Fibroblast of the conjunctiva (primary cell): ENCODE results near the gene VWF.

Source experiments
- DNase-seq: peaks from one replicate; pipeline ENCODE4 v3.0.0-alpha.2; 2010; ENCODE audit warnings: low read depth

The VWF gene

DNA sequence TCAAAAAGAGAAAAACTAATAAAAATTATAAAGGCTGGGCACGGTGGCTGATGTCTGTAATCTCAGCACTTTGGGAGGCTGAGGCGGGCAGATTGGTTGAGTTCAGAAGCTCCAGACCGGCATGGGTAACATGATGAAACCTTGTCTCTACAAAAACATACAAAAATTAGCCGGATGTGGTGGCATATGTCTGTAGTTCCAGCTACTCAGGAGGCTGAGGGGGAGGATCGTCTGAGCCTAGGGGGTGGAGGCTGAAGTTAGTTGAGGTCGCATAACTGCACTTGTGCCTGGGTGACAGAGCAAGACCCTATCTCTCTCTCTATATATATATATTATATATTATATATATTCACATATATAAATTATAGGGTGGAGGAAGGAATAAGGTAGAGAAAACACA is 146.9 kb downstream of the VWF start:
- no peak for DNase-seq

- no peak for DNase-seq
Observed at GRCh38 chr12:5976711-5977110, 147.8 kb downstream of the VWF start.

GRCh38 chr12:5976196-5976595 is 148.3 kb downstream of the VWF start:
- DNase-seq: no peak

DNA sequence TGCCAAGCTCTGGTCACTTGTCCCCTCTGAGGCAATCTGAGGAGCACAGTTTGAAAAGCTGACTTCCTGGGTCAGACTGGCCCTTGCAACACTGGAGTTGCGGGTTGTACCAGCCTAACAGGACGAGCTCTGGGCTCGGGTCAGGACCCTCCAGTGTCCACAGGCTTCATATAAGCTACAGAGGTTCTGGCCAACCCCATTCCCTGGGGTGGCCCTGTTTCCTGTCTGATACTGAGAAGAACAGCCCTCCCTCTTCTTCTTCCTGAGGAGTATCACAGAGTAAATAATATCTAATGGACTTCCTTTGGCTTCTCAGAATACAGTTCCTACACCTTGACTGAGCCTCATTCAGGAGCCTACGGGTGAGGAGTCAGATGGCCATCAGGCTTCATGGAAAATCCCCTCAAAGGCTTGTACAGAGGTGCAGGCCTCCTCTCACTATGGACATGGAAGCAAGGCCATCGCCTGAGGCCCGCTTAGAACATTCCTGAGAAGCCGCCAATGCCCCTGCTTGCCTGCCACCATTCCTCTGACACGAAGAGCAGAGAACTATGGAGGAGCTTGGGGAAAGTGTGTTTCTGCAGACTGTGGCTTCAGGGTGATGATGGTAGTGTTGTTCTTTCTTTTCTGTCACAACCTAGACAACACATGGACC is 150.9 kb downstream of the VWF start:
- DNase-seq: no peak

- DNase-seq: no peak
Observed at GRCh38 chr12:5972387-5972786, 152.1 kb downstream of the VWF start.

GRCh38 chr12:5971194-5971850 is 153.1 kb downstream of the VWF start:
- no peak for DNase-seq

DNA sequence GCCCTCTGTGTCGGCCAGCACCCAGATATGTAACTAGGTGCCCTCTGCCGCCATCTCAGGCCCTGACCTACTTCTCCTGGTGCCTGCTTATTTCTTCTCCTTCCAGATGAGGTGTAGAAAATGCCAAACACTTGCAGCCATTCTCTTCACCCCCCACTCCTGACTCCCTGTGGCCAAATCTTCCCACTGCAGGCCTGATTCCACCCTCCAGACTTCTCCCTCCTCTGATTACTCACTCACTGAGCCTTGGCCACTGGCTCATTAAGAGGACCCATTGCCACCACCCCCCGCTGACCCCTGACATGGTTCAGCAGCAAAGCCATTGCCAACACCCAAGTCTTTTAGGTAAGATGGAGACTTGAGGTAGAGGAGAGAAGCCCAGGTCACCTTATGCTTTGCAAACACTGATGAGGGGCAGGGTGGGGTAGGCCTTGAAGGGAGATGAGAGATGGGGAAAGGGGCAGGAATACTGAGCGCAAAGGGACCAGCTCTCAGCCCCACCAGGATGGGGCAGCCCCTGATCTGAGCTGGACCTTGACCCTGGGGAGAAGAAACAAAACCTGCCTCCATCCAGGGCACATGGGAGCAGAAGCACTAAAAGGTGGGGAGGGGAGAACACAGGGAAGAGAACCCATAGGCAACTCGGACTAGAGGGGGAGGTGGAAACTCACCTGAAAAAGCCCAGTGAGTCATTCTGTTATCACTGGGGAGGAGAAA is 154.3 kb downstream of the VWF start:
- no peak for DNase-seq

DNA sequence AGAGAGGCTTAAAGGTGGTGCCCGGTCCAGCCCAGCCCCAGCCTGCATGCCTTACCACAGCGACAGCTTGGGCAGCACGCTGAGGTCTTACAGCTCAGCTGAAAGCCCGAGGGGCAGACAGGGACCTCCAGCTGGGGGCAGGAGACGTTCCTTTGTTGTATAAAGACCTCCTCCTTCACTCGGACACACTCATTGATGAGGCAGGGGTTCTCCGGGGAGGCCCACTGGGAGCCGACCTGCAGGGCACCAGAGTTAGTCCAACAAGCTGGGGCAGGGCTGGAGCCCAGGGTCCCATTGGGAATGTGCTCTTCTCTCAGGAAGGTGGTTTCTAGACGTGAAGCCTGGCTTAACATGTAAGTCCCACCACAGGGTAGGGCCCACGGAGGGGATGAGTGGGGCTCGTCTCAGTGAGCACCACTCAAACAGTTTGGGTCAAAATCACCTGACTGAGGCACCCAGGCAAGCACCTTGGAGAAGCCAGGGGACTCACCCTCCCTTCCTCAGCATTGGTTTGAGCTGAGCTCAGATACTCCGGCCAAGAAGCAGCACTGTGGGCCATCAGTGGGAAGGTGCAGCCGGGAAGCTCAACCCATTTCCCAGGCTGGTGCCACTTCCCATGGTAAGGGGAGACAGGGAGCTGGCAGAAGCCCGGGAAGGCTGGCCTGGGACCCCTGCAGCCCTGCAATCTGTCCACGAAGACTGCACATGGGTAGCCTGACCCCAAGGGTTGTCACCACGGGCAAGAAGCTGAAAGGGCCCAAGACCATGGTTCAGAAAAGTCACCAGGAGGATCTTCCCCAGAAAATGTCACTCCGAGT is 155.1 kb downstream of the VWF start:
- DNase-seq: no peak

- no peak for DNase-seq
Observed at GRCh38 chr12:5967645-5968415, 156.6 kb downstream of the VWF start.

DNA sequence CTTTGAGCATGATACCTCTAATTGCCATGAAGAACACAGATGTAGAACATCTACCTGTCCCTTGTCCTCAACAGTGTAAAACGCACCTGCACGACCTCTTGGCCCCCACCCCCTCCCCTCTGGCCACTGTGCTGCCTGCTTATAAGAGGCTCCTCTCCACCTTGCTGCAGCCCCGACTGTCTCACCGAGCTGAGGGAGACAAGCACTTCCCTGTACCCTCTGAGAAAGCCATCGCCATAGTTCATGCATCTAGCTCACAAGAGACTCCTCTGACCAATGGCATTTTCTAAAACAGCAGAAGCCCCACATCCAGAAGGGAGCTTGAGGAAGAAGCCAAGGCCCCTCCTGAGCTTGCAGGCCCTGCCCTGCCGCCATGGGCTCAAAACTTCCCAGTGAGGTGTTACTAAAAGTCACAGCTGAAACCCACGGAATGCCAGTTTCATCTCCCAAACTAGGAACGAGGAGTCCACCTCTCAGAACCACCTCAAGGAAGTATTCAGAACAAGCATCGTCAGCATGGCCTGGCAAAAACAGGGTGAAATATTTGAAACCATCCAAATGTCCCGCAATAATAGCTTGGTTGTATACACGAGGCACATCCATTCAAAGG is 157.9 kb downstream of the VWF start:
- no peak for DNase-seq

GRCh38 chr12:5965950-5966383 is 158.5 kb downstream of the VWF start:
- peak; percentile 3 for DNase-seq

DNA sequence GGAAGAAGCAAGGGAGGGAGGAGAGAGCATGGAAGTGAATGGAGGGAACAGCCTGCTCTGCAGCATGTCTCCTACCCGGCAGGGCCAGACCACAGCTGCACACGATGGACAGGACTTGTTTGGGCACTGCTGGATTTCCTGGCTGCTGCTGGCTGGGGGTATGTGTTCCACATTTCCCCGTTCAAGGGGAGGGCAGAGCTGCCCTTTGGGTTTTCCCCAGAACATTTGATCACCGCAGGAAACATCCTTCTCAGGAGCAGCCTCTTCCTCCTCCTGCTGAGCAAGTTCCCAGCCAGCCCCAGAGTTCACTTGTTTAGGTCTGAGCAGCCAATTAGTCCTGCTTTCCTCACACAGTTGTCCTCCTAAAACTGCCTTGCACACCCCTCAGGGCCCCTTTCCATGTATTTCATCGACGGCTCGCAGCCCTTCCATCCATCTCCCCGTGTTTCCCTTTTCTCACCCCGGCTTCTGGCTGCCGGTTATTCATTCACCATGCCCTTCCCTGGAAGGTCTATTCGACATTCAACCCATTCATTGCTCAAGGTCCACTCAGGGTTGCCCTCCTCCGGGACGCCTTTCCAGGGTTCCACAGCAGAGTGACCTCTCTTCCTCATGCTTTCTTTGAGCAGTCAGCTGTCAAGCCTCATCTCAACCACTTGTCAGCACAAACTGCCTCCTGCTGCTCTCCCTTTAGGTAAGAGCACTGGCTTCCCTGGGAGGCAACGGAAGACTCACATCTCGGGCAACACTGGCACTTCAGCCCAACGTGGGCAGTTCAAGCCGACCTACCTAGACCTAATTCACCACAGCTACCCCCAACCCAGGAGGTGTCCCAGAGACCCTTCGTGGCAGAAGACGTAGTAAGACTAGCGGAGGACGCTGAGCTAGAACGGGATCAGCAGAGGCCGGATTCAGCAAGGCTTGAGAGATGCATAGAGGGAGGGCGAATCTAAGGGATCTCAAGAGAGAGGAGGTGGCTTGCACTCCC is 159.3 kb downstream of the VWF start:
- DNase-seq: no peak

- no peak for DNase-seq
Observed at GRCh38 chr12:5963515-5963914, 161.0 kb downstream of the VWF start.

GRCh38 chr12:5960783-5961182 is 163.7 kb downstream of the VWF start:
- DNase-seq: no peak

DNA sequence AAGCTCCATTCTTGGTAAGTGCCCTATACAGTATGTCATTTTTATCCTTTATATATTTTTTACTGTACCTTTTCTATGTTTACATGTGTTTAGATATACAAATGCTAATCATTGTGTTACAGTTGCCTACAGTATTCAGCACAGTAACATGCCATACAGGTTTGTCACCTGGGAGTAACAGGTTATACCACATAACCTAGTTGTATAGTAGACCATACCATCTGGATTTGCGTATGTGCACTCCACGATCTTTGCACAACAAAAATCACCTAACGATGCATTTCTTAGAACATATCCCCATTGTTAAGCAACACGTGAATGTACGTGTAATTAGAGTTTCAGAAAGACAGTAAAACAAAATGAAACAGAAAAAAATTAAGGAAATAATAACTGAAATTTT is 167.5 kb downstream of the VWF start:
- DNase-seq: no peak

- no peak for DNase-seq
Observed at GRCh38 chr12:5954661-5955060, 169.8 kb downstream of the VWF start.

- DNase-seq: no peak
Observed at GRCh38 chr12:5953835-5954586, 170.5 kb downstream of the VWF start.

DNA sequence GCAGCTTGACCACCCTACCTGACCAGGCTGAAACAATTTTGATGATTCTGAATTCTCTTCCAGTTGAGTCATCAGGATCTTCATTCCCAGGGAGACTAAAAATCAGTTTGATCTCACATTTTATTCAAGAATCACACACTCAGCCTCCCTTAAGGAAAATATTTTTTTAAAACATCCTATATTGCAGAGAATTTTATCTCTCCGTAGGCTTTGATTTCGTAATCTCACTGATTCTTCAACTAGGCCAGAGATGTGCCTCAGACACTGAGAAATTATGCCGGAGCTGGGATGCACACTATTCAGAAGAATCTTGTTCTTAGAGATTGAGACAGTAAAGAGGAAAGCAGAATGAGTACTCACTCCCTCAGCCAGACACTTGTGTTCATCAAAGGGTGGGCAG is 172.4 kb downstream of the VWF start:
- DNase-seq: no peak

- no peak for DNase-seq
Observed at GRCh38 chr12:5948696-5949095, 175.8 kb downstream of the VWF start.
